ENCODE measurements around the gene JAG1. TPM values are rescaled to one million over a fixed set of nuclear protein-coding genes. Genes with fewer than 3 reads are reported as not detected.

The JAG1 gene
- total and polyA plus RNA-seq, 2 donors (not counting 3 experiments of a cell fraction or from before 2014, with no cell fraction given): 19.7 to 37.0 TPM

GRCh38 chr20:10647909-10648308, 25.9 kb downstream of the JAG1 start:
- Histone ChIP-seq H3K9ac (replicated peaks; ENCODE audit: extremely low read depth, insufficient read depth, low read length) (no peak overlapping the region), H3K4me3 (replicated peaks in 1 of 3; ENCODE audit: insufficient read depth in 1 of 3, low read depth in 1 of 3, low read length in 3 of 3) (no peak overlapping the region), H3K4me2 (ENCODE audit: insufficient read depth, low read length) (no peak overlapping the region), H3K4me1 (ENCODE audit: control insufficient read depth, extremely low read depth, insufficient read depth, low read length) (peaks cover 8% of the 10 kb centered on the region), H3K27me3 (ENCODE audit: control insufficient read depth in 2 of 2, insufficient read depth in 2 of 2, low read length in 2 of 2) (no peaks in the 10 kb centered on the region), H3K9me1 (replicated peaks; ENCODE audit: control insufficient read depth, extremely low read depth, insufficient read depth, low read length) (no peaks in the 10 kb centered on the region), H3K79me2 (ENCODE audit: control insufficient read depth, insufficient read depth, low read length) (no peaks in the 10 kb centered on the region), H3K9me3 (replicated peaks; ENCODE audit: control insufficient read depth, insufficient read depth, low read length) (no peaks in the 10 kb centered on the region), H4K20me1 (replicated peaks; ENCODE audit: control insufficient read depth, extremely low read depth, insufficient read depth, low read length) (no peaks in the 10 kb centered on the region), H2AFZ (ENCODE audit: low read depth, low read length) (no peak overlapping the region), H3K36me3 (ENCODE audit: control insufficient read depth in 2 of 2, extremely low read depth in 1 of 2, insufficient read depth in 2 of 2, low read length in 2 of 2) (peaks cover 16 to 60% of the 10 kb centered on the region in 2 experiments), H3K27ac (ENCODE audit: insufficient read depth, low read depth, low read length) (no peak overlapping the region)
- ChIA-PET CTCF (interaction anchor here (1.7 kb wide), 1 partner anchor 11 kb away, joined by 3 read pairs; no protein-coding TSS in a partner anchor), POLR2A (no interaction called here)
- intact Hi-C loops (cut with micrococcal nuclease) (no loop called here), dilution Hi-C loops (cut with MboI; ENCODE audit: extremely low pct_ligation_motif_present, low sequenced_read_pairs) (no loop called here)
- DNase-seq (ENCODE audit: low read depth, low spot score): no peak
- no peak for FAIRE-seq
- no TSS peak for BruUV-seq (replicated peaks)
- TF ChIP-seq FOS (IDR thresholded peaks at IDR 0.05; ENCODE audit: borderline replicate concordance, insufficient read depth, low read length): no peak
- TF ChIP-seq MYC (IDR thresholded peaks at IDR 0.05; ENCODE audit: low read depth, low read length): no peak
- no peak for TF ChIP-seq JUN (IDR thresholded peaks at IDR 0.05; ENCODE audit: borderline replicate concordance, insufficient read depth, insufficient read length, low read depth)
- TF ChIP-seq POLR2A (IDR thresholded peaks at IDR 0.05; ENCODE audit: low read depth, low read length): no peak
- TF ChIP-seq CTCF (IDR thresholded peaks at IDR 0.05; ENCODE audit: extremely low read depth in 1 of 2, insufficient read depth in 1 of 2, low read depth in 1 of 2, low read length in 2 of 2): no peak
- TF ChIP-seq POLR2AphosphoS5 (IDR thresholded peaks at IDR 0.05; ENCODE audit: insufficient read depth, low read depth, low read length): no peak
- no peak for TF ChIP-seq MAX (IDR thresholded peaks at IDR 0.05; ENCODE audit: insufficient read depth, insufficient read length)
- no peak for TF ChIP-seq EZH2 (IDR thresholded peaks at IDR 0.05; ENCODE audit: borderline replicate concordance, low read depth, low read length, severe bottlenecking)
- no peak for TF ChIP-seq GATA2 (IDR thresholded peaks at IDR 0.05; ENCODE audit: insufficient read depth, insufficient read length, low read depth, low read length)

All from endothelial cell of umbilical vein (primary cell).